Measurements from ENCODE around the gene ATP10A. TPM values are rescaled to one million over a fixed set of nuclear protein-coding genes. Genes with fewer than 3 reads are reported as not detected.
A peak's percentile ranks its signal among the peaks of the same experiment; 100 is the strongest.

The ATP10A gene
- total RNA-seq, 1 donor from 2014 or later, result 0.50 TPM

DNA sequence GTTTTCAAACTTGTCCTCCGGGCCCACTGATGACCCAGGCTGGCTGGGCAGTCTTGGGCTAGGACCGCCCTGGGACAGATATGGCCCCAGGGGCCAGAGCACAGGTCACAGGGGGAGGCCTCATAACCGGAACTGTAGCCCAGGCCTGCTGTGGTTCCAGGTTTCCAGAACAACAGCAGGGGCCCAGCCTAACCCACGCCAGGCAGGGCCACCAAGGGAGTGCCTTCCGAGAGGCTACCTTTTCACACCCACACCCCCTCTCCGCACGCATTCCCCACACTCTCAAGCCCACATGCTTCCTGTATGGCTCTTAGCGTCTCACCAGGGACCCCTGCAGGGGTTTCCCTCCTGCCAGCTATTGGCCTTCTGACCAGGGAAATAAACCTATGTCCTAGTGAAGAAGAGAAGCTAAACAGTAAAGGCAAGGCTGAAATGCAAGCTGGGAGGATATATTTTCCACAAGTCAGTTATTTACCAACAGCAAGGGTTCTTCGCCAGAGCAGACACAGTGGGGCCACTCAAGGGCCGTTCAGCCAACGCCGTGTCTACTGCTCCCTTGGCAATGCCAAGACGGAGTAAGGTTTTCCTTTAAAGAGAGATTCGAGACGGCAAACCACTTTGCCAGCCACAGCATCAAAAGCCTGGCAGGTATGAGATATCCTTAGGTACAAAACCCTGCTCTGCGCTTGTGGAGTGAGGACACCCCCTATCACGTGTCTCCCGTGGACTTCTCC lies 135.1 kb downstream of the ATP10A start:
- no peak for ATAC-seq
- DNase-seq (ENCODE audit: low spot score), result peak; percentile 22

DNA sequence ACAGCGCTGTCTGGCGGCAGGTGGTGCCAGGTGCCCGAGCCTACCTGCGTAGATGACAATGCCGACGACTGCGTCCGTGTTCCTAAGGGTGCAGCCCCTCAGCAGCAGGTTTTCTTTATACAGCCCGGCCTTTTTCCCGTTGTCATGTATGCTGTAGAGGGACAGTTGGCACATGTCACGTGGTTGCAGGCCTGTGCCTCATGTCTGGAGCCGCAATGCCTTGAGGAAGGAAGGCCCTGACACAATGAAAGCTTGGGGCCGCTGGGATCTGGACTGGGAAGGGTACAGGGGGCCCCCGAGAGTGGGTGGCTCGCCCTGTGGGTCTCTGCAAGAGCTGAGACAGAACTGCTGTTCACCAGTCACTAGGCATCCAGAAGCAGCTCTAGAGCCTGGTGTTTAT lies 136.0 kb downstream of the ATP10A start:
- no peak for ATAC-seq
- DNase-seq (ENCODE audit: low spot score), result peak; percentile 28

DNA sequence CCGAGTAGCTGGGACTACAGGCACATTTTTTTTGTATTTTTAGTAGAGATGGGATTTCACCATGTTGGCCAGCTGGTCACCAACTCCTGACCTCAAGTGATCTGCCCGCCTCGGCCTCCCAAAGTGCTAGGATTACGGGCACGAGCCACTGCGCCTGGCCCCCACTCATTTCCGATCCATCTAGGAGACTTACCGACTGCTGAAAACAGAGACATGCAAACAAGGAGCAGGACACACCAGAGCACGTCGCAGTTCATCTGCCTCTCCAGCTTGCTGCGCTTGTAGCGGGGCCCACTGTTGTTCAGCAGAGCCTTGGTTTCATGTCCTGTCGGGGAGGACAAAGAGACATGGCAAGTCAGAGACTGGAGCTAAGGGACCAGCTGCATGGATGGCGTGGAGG lies 137.4 kb downstream of the ATP10A start:
- DNase-seq (ENCODE audit: low spot score), result no peak

DNA sequence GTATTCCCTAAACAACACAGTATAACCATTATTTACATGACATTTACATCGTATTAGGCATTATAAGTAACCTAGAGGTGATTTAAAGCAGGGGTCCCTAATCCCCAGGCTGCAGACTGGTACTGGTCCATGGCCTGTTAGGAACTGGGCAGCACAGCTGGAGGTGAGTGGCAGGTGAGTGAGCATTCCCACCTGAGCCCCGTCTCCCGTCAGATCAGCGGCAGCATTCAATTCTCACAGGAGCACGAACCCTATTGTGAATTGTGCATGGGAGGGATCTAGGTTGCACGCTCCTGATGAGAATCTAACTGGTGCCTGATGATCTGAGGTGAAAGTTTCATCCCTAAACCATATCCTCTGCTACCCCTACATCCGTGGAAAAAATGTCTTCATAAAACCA lies 138.2 kb downstream of the ATP10A start:
- DNase-seq (ENCODE audit: low spot score), result peak; percentile 26
- no peak for ATAC-seq

More for the DNA sequence above, 137.4 kb downstream of the ATP10A start:
- no peak for ATAC-seq

DNA sequence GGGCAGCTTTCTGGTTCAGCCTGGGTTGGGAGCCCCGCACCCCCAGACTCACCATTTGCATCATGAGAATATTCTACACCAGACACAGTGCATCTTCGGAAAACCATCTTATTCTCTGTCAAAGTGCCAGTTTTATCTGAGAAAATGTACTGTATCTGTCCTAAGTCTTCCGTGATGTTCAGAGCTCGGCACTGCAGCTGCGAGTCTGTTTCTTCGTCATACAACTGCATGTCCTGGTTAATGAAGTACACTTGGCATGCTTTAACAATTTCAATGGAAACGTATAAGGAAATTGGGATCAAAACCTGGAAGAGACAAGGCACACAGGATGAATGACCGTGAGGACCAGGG lies 141.5 kb downstream of the ATP10A start:
- DNase-seq (ENCODE audit: low spot score) (no peak), ATAC-seq (no peak)

DNA sequence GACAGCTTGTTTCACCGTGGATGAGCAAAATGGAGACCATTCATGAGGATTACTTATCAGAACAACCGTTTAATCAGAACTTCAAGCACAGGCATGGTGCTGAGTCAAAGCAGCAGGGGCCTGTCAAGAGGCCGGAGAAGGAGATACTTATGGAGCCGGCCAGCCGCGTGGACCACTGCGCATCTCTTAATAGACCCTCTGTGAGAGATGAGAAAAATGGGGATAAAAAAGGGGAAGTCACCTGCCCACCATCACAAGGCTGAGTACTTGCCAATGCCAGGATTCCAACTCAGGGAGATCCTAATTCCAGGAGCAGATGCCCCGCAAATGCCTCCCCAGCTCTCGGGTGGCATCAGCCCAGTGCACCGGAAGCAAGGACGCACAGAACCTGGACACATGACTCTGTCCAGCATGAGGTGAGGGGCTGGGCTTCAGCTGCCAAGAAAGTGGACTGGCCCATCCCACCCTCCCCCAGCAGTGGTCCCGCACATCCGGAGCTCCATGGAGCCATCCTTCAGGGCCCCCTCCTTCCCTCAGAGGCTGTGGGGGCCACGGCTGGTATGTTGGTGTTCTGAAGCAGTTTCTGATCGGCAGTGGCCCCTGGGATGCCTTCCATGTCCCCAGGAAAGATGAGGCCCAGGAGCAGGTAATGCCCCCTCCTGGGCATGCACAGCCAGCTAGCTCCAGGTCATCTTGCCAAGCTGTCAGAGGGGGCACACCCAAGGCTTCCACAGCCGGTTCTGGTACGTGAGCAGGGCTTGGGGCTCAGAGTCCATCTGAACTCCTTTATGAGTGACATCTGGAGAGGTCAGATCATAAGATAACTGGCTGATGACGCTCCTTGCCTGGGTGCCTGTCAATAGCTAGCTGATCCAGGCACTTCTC lies 143.8 kb downstream of the ATP10A start:
- no peak for ATAC-seq
- no peak for DNase-seq (ENCODE audit: low spot score)

DNA sequence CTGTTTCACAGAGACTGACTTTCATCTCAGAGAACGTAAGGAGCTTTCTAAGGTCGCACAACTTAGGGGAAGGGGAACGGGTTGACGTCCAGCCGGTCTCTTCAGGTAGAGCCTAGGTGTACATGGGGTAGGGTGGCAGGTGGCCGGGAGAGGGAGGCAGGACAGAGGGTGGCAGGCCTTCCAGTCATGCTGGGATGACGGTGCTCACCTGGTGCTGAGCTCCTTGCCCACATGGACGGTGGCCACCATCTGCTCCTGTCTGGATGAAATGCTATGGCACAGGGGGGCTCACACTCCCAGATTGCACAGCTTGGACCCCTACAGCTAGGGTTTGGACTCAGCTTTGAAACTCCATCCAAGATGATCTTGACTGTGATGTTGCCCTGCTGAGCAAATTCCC lies 144.5 kb downstream of the ATP10A start:
- ATAC-seq, result no peak
- DNase-seq (ENCODE audit: low spot score), result no peak

DNA sequence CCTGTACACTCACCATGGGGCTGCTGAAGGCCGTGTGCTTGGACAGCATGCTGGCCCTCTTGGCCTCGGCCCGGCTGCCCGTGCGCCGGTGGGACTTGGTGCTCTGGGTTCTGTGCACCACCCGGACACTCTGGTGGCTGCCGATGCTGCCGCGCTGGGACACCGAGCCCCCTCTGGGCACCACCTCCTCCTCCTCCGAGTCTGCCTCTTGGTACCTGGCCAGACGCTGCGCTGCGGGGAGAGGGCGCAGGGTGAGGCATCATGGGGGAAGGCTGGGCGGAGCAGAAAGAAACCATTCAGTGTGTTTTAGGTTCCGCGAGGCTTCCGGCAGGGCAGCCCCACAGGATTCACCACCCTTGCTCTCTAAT lies 145.0 kb downstream of the ATP10A start:
- ATAC-seq (no peak), DNase-seq (ENCODE audit: low spot score) (no peak)

DNA sequence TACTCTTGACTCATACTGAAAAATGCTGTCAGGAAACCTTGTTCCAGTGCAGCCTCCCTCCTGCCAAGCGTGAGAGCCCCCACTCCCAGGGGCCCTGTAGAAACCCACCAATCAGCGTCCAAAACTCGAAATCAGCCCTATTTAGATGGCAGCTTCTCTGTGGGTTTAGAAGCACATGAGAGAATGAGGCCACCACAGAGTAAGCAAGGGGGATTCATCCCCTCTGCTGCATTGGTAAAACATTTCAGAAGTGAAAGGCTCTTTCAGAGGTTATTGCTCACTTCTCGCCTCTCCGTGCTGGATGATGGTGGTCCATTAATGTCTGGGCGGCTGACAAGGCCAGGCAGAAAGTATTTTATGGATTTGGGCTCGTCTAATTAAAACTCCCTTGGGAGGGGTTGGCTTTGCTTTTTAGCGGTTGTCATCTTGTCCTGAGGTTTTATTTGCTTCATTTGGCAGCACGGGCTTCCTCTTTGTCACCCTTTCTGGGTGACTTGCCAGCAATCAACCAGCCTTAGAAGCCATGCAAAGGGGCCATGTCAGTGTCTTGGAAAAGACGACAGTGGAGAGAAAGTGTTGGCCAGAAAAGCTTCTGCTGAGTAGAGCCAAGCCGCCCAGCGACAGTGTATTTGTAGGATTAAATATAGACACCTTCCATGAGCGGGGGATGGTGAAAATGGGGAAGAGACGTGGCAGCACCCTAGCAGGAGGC lies 145.5 kb downstream of the ATP10A start:
- ATAC-seq (no peak), DNase-seq (ENCODE audit: low spot score) (no peak)

DNA sequence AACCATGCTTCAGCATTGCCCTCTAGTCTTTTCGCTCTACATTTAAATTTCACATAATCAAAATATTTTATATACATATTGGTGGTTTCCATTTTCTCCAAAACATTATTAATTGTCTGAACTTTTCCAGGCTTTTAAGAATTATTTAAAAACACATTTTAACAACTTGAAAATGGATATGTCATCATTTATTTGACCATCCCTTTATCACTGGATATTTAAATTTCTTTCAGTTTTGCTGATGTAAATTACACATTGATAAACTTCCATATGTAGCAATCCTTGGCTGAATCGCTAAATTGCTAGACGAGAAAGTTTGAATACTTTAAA lies 146.0 kb downstream of the ATP10A start:
- ATAC-seq (no peak), DNase-seq (ENCODE audit: low spot score) (no peak)

DNA sequence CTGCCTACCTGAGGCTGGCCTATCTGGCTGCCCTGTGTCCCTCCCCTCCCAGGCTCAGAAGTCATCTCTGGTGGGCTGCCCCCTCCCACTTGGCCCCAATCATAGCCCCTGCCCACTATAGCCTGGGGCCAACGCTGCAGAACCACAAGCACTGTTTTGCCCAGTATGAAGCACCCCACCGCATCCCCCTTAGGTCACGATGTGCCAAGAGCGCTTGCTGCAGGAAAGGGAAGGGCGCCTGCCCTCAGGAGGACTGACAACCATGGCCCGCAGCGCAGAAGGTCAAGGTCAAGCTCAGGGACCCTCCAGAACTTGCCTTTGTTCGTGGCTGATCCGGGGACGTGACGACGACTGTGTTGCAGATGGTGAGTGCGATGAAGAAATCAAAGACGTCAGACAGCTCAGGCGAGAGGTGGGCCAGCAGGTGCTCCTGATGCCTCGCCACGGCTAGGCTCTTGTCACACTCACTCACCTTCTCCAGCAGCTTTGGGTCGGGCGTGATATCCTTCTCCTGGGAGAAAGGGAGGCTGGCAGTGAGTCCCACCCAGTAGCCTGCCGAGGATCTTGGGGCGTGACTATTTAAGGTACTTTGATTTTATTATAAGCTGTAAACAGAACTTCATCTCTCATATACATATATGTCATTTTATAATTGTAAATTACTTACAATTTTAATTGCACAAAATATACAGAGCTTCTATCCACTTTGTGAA lies 146.6 kb downstream of the ATP10A start:
- ATAC-seq, result no peak
- DNase-seq (ENCODE audit: low spot score), result no peak

DNA sequence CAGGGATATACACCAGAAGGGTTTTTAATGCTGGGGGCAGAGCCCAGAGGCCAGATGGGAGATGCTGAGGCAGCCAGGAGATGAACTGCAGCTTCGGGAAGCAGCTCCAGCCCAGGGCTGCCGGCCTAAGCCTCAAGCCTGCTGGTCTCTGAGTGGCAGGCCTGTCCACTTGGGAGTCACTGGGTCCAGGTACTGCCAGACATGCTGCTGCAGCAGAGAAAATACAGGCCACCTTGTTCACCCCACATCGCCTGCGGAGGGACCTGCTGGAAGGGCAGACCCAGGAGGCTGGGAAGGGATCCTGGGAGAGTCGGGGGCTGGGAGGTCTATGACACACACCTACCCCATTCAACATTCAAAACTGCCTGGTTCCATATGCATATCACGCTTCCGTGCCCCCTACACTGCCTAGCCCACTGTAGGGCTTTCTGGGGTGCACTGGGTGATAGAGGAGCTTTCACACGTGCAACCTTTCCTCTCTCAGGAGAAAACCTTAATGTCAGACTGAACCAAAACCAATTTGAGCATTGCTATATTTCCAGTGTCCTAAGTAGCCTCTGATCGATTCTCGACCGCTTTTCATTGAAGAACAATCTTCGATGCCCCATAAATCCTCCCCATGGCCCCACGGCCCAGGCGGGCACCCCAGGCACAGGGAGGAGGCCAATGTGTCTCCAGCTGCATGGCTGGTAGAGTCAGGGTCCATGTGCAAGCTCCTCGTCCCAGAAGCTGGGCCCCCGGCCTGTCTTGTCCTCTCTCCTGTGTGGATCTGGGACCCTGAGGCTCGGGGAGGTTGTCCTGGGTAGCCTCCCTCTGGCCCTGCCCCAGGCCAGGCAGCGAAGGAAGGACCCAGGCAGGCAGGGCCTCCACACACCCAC lies 147.4 kb downstream of the ATP10A start:
- no peak for ATAC-seq
- DNase-seq (ENCODE audit: low spot score), result no peak

DNA sequence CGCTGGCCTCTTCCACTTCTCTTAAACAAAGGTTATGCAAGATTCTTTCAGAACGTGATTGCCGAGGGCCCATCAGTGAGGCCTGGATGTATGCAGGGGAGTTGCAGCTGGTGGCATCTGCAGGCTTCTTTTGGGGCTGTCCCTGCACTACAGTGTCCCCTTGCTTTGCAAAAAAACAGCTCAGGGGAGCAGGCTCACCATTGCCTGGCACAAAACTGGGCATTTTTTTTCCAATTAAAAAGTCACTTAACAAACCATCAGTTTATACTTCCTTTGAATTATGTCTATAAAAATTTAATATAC lies 148.6 kb downstream of the ATP10A start:
- no peak for DNase-seq (ENCODE audit: low spot score)

DNA sequence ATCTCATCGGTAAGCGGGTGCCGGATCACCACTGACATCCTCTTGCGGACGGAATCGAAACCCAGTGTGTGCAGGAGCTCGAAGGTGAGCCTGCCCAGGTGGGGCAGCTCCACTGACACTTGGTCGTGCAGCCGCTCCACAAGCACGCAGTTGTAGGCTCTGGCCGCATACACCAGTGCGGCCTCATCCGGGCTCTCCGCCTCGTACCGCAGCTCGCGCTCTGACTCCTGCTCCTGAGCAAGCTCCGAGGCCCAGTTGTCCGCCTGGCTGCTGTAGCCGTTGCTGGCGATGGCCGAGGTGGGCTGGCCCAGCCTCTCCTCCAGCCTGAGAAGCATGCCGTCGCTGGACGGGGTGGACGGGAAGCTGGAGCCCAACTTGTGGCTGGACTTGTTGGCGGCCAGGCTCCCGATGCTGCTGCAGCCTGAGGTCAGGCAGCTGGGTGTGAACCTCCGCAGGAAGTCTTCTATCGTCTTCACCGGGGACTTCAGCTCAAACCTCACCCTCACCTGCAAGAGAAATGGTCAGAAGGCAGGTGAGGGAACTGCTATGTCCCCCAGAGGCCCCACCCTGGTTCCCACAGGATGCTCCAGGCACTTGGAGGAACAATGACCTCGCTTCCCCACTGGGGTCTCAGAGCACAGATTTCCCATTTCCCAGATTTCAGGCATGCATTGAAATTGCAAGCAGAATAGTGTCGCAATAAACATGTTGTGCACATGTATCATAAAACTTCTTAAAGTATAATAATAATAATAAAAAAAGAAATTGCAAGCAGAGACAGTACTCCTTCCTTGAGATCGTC lies 149.2 kb downstream of the ATP10A start:
- ATAC-seq, result no peak
- no peak for DNase-seq (ENCODE audit: low spot score)

More for the DNA sequence above, 148.6 kb downstream of the ATP10A start:
- ATAC-seq, result no peak

DNA sequence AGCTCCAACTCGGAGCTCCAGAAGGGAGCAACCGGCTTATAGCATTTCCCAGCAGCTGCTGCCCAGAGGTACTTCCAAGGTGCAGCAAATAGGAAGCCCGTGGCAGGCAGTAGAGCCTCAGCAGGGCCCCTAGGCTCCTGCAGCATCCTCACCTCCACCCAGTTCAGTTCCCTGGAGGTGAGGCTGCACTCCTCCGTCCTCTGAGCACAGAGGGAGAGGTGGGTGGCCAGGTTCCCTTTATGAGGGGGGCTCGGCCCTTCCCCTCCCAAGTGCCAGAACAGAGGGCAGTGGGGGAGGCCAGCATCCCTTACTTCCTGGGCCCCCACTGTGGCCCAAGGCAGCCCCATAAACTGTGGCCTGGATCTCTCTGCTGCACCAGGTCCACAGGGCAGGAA lies 150.2 kb downstream of the ATP10A start:
- DNase-seq (ENCODE audit: low spot score), result no peak
- ATAC-seq, result no peak

DNA sequence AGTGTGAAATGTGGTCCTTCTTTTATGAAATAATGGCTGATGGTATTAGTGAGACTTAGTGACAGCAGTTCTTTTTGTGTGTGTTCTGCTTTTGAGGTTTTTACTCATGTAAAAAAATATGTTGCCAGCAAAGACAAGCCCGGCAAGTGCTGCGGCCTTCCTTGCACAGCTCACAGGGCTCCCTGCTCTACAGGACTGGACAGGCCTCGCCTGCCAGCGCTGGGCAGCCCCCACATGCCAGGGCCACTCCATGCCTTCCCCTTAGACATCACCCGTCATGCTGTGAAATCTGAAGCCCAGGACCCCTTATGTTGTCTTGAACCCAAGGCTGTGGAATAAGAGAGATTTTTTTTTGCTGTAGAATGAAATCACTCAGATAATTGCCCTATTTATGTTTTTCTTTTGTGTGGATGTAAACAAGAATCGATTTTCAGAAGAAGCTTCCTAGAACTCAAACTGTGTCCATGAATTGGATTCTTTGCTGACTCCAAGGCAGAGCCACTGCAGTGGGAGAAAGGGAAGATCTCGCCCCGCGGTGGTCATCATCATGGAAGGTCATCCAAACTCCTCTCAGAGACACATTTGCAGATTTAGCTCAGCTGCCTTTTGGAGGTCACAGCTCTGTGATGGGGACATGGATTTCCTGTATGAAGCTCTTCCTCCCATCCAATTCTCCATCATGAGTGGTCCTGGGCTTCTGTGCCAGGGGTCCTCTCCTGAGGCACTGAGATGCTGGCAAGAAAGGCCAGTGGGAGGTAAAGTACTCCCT lies 150.8 kb downstream of the ATP10A start:
- no peak for DNase-seq (ENCODE audit: low spot score)
- ATAC-seq, result no peak

DNA sequence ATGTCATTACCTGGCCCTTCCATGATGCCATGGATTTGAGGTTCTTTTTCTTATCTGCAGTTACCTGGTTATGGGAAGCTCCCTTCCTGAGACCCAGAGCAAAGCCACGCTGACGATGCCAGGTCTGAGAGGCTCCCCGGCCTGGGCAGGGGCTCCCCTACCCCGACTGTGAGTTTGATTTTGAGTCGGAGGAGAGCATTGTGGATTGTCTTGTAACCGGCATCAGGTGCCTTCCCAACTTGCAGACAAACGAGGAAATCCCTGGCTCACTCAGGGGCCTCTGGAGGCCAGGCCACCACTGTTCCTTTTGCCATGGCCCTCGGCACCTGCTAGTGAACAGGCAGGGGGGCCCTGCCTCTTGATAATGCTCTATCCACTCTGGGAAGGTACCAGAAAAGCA lies 151.4 kb downstream of the ATP10A start:
- ATAC-seq, result no peak
- no peak for DNase-seq (ENCODE audit: low spot score)

DNA sequence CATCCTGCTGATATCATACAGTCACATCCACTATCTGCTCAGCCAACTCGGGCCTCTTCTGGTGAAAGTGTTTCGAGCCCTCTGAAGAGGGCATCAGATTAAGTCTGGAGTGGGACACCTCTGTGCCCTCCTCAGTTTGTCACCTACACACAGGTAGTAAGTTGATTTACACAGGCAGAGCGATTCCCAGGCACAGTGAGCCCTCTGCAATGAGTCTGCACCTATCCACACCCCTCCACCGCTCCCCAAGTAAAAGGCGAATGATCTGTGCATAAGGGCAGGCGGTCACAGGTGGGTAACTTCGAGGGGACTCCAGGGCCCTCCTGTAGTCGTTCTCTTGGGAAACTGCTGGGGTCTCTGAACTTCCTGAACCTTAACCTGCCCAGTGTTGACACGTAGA lies 152.0 kb downstream of the ATP10A start:
- ATAC-seq (no peak), DNase-seq (ENCODE audit: low spot score) (no peak)

DNA sequence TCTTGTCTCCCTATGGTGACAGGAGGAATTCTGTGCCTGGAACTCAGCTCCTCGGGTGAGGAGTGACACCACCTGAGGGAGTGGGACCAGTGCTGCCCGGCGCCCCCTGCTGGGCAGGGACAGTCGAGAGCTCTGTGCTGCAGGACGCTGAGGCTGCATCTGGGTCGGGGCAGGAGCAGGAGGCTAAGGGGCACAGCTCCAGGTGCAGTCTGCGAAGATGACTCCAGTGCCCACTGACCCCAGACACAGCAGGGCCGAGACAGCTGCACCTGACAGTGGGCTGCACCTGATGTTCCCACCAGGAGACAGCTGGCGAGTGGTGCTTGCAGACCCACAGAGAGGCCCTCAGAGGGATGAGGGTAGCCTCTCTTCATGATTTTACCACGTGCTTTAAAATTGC lies 152.9 kb downstream of the ATP10A start:
- DNase-seq (ENCODE audit: low spot score) (peak; percentile 59), ATAC-seq (peak; percentile 89)

Data from left lobe of liver (tissue), 2 donors.